IPS DF 19.7 (cell line): ENCODE data around the gene SPTBN2.

Experiments used
- DNase-seq: peaks from one replicate; pipeline ENCODE4 v3.0.0-alpha.2; 2013; ENCODE audit warnings: low read depth, low spot score

Gene SPTBN2

GRCh38 chr11:66728693-66729385, at the start of gene SPTBN2:
SPTBN2 (minus strand) TSS chr11:66729216; CDS start chr11:66721240, 7,976 bp downstream.
- no peak for DNase-seq

- no peak for DNase-seq
Observed at GRCh38 chr11:66768818-66769217, 39.8 kb upstream of the SPTBN2 start.

GRCh38 chr11:66768088-66768521, 39.1 kb upstream of the SPTBN2 start:
- DNase-seq = no peak

- DNase-seq = no peak
Observed at GRCh38 chr11:66767666-66768065, 38.6 kb upstream of the SPTBN2 start.

- no peak for DNase-seq
Observed at GRCh38 chr11:66766681-66767080, 37.7 kb upstream of the SPTBN2 start.

GRCh38 chr11:66762088-66762487, 33.1 kb upstream of the SPTBN2 start:
- no peak for DNase-seq

- no peak for DNase-seq
Observed at GRCh38 chr11:66752148-66752547, 23.1 kb upstream of the SPTBN2 start.

GRCh38 chr11:66749091-66749490, 20.1 kb upstream of the SPTBN2 start:
- DNase-seq = no peak

GRCh38 chr11:66747480-66747879, 18.5 kb upstream of the SPTBN2 start:
- DNase-seq = no peak

- DNase-seq = no peak
Observed at GRCh38 chr11:66745356-66746235, 16.6 kb upstream of the SPTBN2 start.

- DNase-seq = no peak
Observed at GRCh38 chr11:66744485-66745355, 15.7 kb upstream of the SPTBN2 start.

- no peak for DNase-seq
Observed at GRCh38 chr11:66743271-66743968, 14.4 kb upstream of the SPTBN2 start.

GRCh38 chr11:66741153-66741552, 12.1 kb upstream of the SPTBN2 start:
- DNase-seq = no peak

- DNase-seq = no peak
Observed at GRCh38 chr11:66739983-66740382, 11.0 kb upstream of the SPTBN2 start.

- DNase-seq = no peak
Observed at GRCh38 chr11:66734215-66734614, 5.2 kb upstream of the SPTBN2 start.

GRCh38 chr11:66729447-66729846, 431 bp upstream of the SPTBN2 start:
- no peak for DNase-seq

- no peak for DNase-seq
Observed at GRCh38 chr11:66728038-66728692, 851 bp downstream of the SPTBN2 start.

GRCh38 chr11:66727282-66728037, 1.6 kb downstream of the SPTBN2 start:
- DNase-seq = no peak

- no peak for DNase-seq
Observed at GRCh38 chr11:66725647-66726046, 3.4 kb downstream of the SPTBN2 start.

- DNase-seq = no peak
Observed at GRCh38 chr11:66725114-66725513, 3.9 kb downstream of the SPTBN2 start.
